Sigmoid colon (tissue), 3 donors: ENCODE measurements around the gene MUC6.

Experiments
- POLR2A ChIP-seq, 2 donors: fragments of 450-650 bp; IDR thresholded peaks; one replicate each; pipeline ENCODE4 v1.6.1; 2016; ENCODE audit warnings: antibody characterized with exemption in 2 of 2, mild to moderate bottlenecking in 2 of 2, moderate library complexity in 2 of 2
- TF ChIP-seq, protein P1 (sequence below), 4 experiments: fragments of 450-650 bp in 3 of 4; fragments of 200-600 bp in 1 of 4; IDR thresholded peaks; one replicate each; pipeline ENCODE4 v1.5.1; 2016 to 2019; ENCODE audit warnings: antibody characterized with exemption in 4 of 4, mild to moderate bottlenecking in 3 of 4, moderate library complexity in 2 of 4

GRCh38 chr11:990101-990500 lies 46.4 kb downstream of the MUC6 start:
- TF ChIP-seq, protein P1, sequence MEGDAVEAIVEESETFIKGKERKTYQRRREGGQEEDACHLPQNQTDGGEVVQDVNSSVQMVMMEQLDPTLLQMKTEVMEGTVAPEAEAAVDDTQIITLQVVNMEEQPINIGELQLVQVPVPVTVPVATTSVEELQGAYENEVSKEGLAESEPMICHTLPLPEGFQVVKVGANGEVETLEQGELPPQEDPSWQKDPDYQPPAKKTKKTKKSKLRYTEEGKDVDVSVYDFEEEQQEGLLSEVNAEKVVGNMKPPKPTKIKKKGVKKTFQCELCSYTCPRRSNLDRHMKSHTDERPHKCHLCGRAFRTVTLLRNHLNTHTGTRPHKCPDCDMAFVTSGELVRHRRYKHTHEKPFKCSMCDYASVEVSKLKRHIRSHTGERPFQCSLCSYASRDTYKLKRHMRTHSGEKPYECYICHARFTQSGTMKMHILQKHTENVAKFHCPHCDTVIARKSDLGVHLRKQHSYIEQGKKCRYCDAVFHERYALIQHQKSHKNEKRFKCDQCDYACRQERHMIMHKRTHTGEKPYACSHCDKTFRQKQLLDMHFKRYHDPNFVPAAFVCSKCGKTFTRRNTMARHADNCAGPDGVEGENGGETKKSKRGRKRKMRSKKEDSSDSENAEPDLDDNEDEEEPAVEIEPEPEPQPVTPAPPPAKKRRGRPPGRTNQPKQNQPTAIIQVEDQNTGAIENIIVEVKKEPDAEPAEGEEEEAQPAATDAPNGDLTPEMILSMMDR (IDR thresholded peaks at IDR 0.05), result no peak
- TF ChIP-seq POLR2A (IDR thresholded peaks at IDR 0.05), result no peak
